ENCODE data around the gene PRRX1.

The PRRX1 gene

GRCh38 chr1:170664093-170664827 lies at the start of gene PRRX1:
TSS of gene PRRX1 (plus strand) at chr1:170664131. CDS start at chr1:170664219, 88 bp downstream.
- peak; percentile 52 for DNase-seq (ENCODE audit: low spot score)

DNA sequence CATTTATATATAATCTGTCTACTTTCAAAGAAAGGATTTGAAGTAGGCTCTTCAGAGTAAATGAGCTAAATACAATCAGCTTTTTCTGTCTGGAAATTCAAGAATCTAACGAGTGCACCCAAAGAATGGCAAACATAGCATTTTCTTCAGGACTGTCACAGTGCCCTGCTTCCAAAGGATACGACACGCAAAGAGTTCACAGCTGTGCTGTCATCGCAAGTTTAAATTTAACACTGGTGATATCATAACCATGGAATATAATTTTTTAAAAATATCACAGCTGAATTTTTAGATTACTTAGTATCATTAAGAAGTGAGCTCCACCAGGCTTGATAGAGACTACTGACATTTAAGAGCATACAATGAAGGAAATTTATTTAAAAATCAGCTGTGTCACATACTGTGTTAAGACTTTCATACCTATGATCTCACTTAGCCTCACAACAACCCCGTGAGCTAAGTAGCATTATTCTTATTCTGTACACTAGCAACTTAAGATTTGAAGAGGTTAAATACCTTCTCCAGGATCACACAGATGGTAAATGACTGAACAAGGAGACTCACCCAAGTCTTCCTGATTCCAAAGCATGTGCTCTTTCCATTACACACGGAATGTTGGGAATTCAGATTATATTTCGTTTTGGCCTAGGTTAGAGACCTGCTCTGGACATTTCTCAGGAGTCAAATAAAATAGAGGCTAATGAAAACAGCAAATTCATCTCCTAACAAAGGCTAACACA lies 46.2 kb upstream of the PRRX1 start:
- DNase-seq (ENCODE audit: low spot score), result no peak

DNA sequence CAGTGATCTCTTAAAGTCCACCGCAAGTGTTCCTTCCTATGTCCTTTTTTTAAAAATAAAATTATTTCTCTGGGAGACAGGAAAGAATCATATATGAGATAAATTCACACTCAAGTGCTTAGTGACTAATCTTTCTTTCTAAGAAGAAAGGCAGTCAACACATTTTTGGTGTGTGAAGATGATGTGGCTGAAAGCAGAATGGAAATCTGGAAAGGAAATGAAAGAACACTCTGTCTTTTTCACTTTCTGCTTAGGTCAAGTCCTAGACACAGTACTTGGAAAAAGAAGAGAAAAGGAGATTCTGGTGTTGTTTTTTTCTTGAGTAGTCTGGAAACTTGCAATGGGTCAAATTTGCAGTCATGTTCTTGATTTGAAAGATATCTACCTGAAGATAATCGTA lies 45.5 kb upstream of the PRRX1 start:
- DNase-seq (ENCODE audit: low spot score), result peak; percentile 7

DNA sequence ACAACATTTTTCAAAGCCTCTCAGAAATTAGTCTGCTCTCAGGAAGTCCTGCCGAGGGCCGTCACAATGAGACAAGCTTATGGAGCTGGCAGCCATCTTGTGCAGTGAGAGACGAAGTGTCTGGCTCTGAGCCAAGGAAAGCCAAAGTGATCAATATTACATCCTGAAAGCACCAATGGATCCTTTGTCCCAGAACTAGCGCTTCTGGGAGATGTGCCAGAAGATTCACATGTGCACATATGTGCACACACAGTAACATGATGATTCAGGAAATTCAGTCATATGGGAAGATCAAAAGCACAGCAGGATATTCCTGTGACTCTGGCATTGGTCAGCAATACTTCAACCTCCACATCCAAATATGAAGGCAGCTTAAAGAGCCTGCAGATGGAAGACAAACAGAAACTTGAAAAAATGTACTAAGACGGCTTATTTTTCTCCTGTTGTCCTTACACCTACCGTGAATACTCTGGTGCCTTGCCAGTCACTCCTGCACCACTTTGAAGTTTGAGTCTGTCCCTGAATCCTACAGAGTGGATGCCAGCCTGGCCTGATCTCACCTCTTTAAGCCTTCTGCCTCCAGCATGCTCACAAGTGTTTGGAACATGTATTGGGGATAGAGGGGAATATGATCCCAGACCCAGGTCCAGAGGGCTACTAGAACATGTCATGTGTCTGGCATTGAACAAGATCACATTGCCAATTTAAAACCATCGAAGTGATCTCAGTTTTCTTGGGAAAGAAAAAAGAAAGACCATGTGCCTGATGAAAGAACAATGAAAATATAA lies 44.5 kb upstream of the PRRX1 start:
- no peak for DNase-seq (ENCODE audit: low spot score)

DNA sequence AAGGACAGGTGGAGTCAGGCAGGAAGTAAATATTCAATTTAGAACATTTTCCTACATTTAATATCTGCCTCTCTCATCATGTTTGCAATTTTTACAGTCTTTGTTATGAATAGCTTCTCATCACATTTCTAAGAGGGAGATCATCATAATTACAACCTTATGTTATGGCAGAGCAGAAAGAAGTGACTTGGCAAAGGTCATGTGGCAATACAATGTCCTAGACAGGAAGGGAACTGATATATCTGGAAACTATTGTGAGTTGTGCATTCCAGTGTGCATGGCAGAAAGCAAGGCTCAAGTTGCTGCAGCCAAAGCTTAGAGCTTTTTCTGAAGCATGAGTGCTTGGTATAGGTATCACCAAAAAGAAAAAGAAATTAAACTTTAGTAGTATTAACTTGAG lies 43.8 kb upstream of the PRRX1 start:
- peak; percentile 46 for DNase-seq (ENCODE audit: low spot score)

DNA sequence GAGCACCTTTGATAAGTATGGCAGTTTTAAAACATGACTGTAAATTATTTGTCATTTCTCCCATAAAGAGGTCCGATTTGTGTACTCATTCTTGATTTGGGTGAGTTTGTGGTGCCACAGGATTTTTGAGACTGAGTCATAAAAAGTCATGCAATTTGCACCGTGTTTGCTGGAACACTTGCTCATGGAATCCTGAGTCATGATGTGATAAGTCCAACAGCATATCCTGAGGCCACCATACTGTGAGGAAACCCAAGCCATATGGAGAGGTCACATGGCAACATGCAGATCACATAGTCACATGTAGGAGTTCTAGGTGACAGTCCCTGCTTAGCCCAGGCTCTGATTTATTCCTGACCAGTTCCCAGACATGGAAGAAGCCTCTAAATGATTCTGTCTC lies 40.8 kb upstream of the PRRX1 start:
- peak; percentile 62 for DNase-seq (ENCODE audit: low spot score)

DNA sequence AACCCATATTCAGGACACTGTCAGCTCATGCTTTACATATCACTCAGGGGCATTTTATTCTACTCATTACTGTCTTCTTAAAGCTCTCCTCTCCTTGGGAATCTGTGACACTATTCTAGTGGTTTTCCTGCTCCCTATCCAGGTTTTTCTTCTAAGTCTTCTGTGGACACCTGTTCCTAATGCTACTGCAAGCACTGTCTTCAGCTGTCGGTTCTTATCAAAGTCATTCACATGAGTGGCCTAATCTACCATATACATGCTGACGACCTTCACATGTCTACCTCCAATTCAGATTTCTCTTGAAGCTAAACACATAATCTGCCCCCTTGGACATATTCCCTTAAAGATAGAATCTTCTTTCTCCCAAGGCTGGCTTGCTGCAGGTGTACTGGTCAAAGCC lies 39.8 kb upstream of the PRRX1 start:
- no peak for DNase-seq (ENCODE audit: low spot score)

- DNase-seq (ENCODE audit: low spot score), result no peak
Measured at GRCh38 chr1:170630977-170631376, 33.0 kb upstream of the PRRX1 start.

DNA sequence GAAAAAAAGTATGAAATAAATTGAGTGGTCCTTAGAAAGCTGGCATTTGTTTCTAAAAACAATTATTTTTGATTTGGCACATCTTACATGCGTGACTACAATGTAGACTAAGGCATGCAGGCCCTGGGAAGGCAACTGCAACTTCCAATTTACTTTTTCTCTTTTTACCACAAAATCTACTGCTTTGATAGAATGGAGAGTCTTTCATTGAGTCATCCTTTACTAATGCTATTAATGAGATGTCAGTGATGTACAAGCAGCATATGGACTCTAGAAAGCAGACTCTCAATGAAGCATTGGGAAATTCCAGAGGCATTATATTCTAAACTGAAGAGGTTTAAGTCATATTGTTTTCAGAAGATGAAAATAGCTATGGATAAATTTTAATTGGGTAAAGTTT lies 29.6 kb upstream of the PRRX1 start:
- DNase-seq (ENCODE audit: low spot score), result peak; percentile 54

DNA sequence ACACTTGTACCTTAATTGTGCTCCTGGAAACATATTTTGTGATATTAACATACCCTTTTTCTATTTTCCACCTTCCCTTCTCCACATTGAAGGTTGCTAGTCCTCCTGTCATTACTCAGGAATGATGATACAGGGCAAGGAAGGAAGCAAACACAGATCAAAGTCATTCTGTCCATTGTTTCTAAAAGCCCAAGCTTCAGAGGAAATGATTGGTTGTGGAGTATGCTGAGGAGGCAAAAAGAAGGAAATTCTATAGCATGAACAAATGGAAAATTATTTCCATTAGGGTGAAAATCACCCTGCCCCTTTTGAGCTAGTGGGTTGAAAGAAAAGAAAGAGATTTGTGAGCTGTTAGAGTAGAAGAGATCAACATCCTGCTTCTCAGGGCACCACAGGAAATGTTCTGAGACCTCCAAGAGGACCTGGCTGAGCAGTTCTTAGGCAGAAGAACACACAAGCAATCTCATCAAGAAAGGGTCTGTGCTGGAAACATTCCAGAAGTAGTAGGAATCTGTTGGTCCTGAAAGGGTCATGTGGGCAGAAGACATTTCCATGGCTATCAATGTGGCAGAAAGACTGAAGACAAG lies 29.0 kb upstream of the PRRX1 start:
- DNase-seq (ENCODE audit: low spot score), result peak; percentile 6

- DNase-seq (ENCODE audit: low spot score), result no peak
Measured at GRCh38 chr1:170640581-170640980, 23.4 kb upstream of the PRRX1 start.

GRCh38 chr1:170657275-170657853 lies 6.6 kb upstream of the PRRX1 start:
- DNase-seq (ENCODE audit: low spot score), result no peak

DNA sequence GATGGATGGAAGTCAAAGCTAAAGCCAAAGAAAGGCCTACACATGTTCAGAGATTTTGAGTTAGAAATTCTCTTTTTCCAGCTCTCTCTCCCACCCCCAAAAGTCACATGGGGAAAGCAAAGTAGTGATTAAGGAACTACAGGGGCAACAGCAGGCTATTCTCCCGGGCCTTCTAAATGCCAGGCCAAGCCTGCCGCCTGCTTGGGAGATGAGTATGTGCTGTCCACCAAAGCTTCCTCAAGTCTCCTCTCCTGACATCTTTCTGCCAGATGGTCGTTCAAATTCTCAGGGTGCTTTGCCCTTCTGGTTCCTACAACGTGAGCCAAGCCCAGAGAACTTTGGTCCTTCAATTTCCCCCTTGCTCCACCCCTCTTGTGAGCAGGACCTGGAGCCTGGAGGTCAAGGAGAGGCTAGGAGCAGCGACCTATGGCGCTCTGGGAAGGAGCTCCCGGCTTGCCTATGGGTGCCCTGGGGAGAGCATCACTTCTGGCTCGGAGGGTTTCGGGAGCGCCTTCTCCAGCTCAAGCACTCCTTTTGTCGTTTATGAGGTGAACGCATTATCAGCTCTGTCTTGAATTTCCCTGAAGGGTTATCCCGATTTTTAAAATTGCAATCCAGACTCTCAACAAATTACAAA lies 4.4 kb upstream of the PRRX1 start:
- DNase-seq (ENCODE audit: low spot score), result no peak

GRCh38 chr1:170660281-170660713 lies 3.6 kb upstream of the PRRX1 start:
- no peak for DNase-seq (ENCODE audit: low spot score)

GRCh38 chr1:170660871-170661645 lies 2.9 kb upstream of the PRRX1 start:
- peak; percentile 59 for DNase-seq (ENCODE audit: low spot score)

DNA sequence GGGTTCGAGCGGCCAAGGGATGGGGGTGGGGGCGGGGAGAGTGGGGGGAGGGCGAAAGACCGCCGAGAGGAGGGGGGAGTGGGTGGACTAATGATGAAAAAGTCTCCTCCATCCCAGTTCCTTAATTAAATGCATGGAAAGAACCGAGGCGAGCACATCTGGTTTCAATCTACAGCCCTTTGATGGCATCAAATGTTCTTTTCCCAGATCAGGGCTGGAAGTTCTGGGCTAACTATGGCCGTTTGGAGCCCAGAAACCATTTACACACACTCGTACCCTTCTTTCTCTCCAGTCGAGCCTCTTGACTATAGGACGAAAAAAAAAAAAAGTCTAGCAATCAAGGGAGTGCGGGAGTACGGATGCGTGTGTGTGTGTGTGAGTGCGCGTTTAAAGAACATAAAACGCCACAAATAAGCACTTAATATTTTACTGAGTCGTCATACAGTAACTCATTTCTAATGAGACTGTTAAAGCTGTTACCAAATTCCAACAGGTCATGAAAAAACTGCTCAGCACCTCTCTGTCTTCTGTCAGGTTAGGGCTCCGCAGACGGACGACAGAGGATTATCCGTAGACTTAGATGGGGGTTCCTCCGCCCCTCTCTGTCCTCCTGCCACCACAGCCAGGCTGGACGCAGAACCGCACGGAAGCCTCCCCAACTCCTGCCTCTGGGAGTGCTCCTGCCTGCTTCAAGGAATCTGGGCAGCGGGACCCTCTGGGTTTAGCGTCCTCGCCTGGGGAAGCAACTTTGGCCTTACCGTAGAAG lies 2.1 kb upstream of the PRRX1 start:
- peak; percentile 76 for DNase-seq (ENCODE audit: low spot score)

GRCh38 chr1:170662561-170663403 lies 1.1 kb upstream of the PRRX1 start:
- peak; percentile 20 for DNase-seq (ENCODE audit: low spot score)

GRCh38 chr1:170663404-170664092 lies 383 bp upstream of the PRRX1 start:
- DNase-seq (ENCODE audit: low spot score), result peak; percentile 27
